Measurements from ENCODE around the gene ERFL.
A peak's percentile ranks its signal among the peaks of the same experiment; 100 is the strongest.

Gene ERFL

GRCh38 chr19:41895745-41896580 is 32.3 kb downstream of the ERFL start:
- DNase-seq, result no peak

- DNase-seq, result no peak
Measured at GRCh38 chr19:41894350-41894749, 33.9 kb downstream of the ERFL start.

- DNase-seq, result no peak
Measured at GRCh38 chr19:41893899-41894298, 34.4 kb downstream of the ERFL start.

- DNase-seq, result no peak
Measured at GRCh38 chr19:41892173-41892902, 35.9 kb downstream of the ERFL start.

- DNase-seq, result no peak
Measured at GRCh38 chr19:41890936-41891335, 37.3 kb downstream of the ERFL start.

- DNase-seq, result no peak
Measured at GRCh38 chr19:41889896-41890295, 38.4 kb downstream of the ERFL start.

- DNase-seq, result no peak
Measured at GRCh38 chr19:41888926-41889325, 39.3 kb downstream of the ERFL start.

GRCh38 chr19:41887711-41888382 is 40.4 kb downstream of the ERFL start:
- no peak for DNase-seq

GRCh38 chr19:41886761-41887710 is 41.2 kb downstream of the ERFL start:
- DNase-seq, result no peak

GRCh38 chr19:41883821-41884733 is 44.2 kb downstream of the ERFL start:
- peak; percentile 96 for DNase-seq

GRCh38 chr19:41883463-41883820 is 44.8 kb downstream of the ERFL start:
- no peak for DNase-seq

- DNase-seq, result peak; percentile 43
Measured at GRCh38 chr19:41882568-41883462, 45.4 kb downstream of the ERFL start, which contains the start of gene ARHGEF1. Gene ARHGEF1, plus strand, starts transcription at chr19:41883184. Its CDS starts 4,899 bp downstream, at chr19:41888083.

- no peak for DNase-seq
Measured at GRCh38 chr19:41880329-41880708, 47.9 kb downstream of the ERFL start.

- no peak for DNase-seq
Measured at GRCh38 chr19:41879670-41880328, 48.5 kb downstream of the ERFL start.

- no peak for DNase-seq
Measured at GRCh38 chr19:41879080-41879479, 49.2 kb downstream of the ERFL start.

- no peak for DNase-seq
Measured at GRCh38 chr19:41877916-41878905, 50.0 kb downstream of the ERFL start.

GRCh38 chr19:41876847-41877832 is 51.1 kb downstream of the ERFL start, which contains the start of gene CD79A:
Gene CD79A, plus strand, starts transcription at chr19:41877279. Its CDS starts 26 bp downstream, at chr19:41877305.
- DNase-seq, result no peak

Measured in eye (tissue), 1 donor.